GM23338 (cell line): ENCODE results near the gene OR4D2. TPM values are rescaled to one million over a fixed set of nuclear protein-coding genes. Genes with fewer than 3 reads are reported as not detected.

ENCODE experiments used
- ATAC-seq: fragments of 200-7000 bp; cut with Tn5 transposase; 3 replicates; pipeline ENCODE4 v1.9.1; 2020
- DNase-seq: peaks from one replicate; pipeline ENCODE4 v3.0.0-alpha.2; 2015; ENCODE audit warnings: low spot score
- H2AFZ ChIP-seq: fragments of 200-600 bp; sonication (generic); 2 replicates; pipeline ENCODE4 v1.8.0; 2016; ENCODE audit warnings: antibody characterized with exemption, mild to moderate bottlenecking, moderate library complexity
- H3F3A ChIP-seq: fragments of 200-600 bp; sonication (generic); replicated peaks from 2 replicates; pipeline ENCODE4 v1.8.0; 2017; ENCODE audit warnings: antibody characterized with exemption, mixed run types, low read depth
- H3K27ac ChIP-seq: fragments of 200-600 bp; sonication (generic); 2 replicates; pipeline ENCODE4 v1.6.1; 2016; ENCODE audit warnings: low read depth
- H3K27me3 ChIP-seq: fragments of 200-600 bp; sonication (generic); 2 replicates; pipeline ENCODE4 v1.8.0; 2016; ENCODE audit warnings: mild to moderate bottlenecking, mixed run types, moderate library complexity; ENCODE audit not compliant: insufficient read depth
- H3K36me3 ChIP-seq: fragments of 200-600 bp; sonication (generic); 2 replicates; pipeline ENCODE4 v1.8.0; 2016; ENCODE audit warnings: mild to moderate bottlenecking; ENCODE audit not compliant: insufficient read depth
- H3K4me1 ChIP-seq: fragments of 200-600 bp; sonication (generic); 2 replicates; pipeline ENCODE4 v1.8.0; 2016; ENCODE audit warnings: mild to moderate bottlenecking, moderate library complexity; ENCODE audit not compliant: insufficient read depth
- H3K4me2 ChIP-seq: fragments of 200-600 bp; sonication (generic); 2 replicates; pipeline ENCODE4 v1.7.1; 2017; ENCODE audit warnings: mixed run types
- H3K4me3 ChIP-seq: fragments of 200-600 bp; sonication (generic); 2 replicates; pipeline ENCODE4 v1.6.1; 2016; ENCODE audit warnings: mixed run types
- H3K79me2 ChIP-seq: fragments of 200-600 bp; sonication (generic); replicated peaks from 2 replicates; pipeline ENCODE4 v1.8.0; 2017; ENCODE audit warnings: mild to moderate bottlenecking; ENCODE audit not compliant: insufficient read depth
- H3K9me2 ChIP-seq: fragments of 200-600 bp; sonication (generic); 2 replicates; pipeline ENCODE4 v1.8.0; 2017; ENCODE audit not compliant: insufficient read depth
- H4K20me1 ChIP-seq: fragments of 200-600 bp; sonication (generic); replicated peaks from 2 replicates; pipeline ENCODE4 v1.8.0; 2017; ENCODE audit warnings: mild to moderate bottlenecking; ENCODE audit not compliant: insufficient read depth
- H3K27ac Mint-ChIP-seq: 2 replicates; pipeline ENCODE4 v1.8.0; 2020; ENCODE audit warnings: inconsistent platforms, mild to moderate bottlenecking, moderate library complexity, mixed read lengths
- H3K27me3 Mint-ChIP-seq: 3 replicates; pipeline ENCODE4 v1.8.0; 2022; ENCODE audit warnings: low read depth, mild to moderate bottlenecking, moderate library complexity, mixed read lengths, inconsistent platforms; ENCODE audit not compliant: insufficient read depth, poor library complexity
- H3K36me3 Mint-ChIP-seq: 3 replicates; pipeline ENCODE4 v1.8.0; 2021; ENCODE audit warnings: low read depth, mild to moderate bottlenecking, inconsistent platforms, moderate library complexity, mixed read lengths
- H3K4me1 Mint-ChIP-seq: 3 replicates; pipeline ENCODE4 v1.8.0; 2020; ENCODE audit warnings: mild to moderate bottlenecking, inconsistent platforms, mixed read lengths
- H3K4me3 Mint-ChIP-seq: 3 replicates; pipeline ENCODE4 v1.8.0; 2021; ENCODE audit warnings: moderate library complexity, mild to moderate bottlenecking, inconsistent platforms, mixed read lengths
- H3K9me3 Mint-ChIP-seq: 3 replicates; pipeline ENCODE4 v1.8.0; 2020; ENCODE audit warnings: moderate library complexity, mild to moderate bottlenecking, inconsistent platforms, mixed read lengths
- CREB1 ChIP-seq: fragments of 250-450 bp; sonication (Bioruptor Pico); IDR thresholded peaks from 2 replicates; pipeline ENCODE4 v1.5.0; 2020; ENCODE audit warnings: low read depth, mild to moderate bottlenecking, moderate library complexity
- EZH2 ChIP-seq: fragments of 200-600 bp; sonication (generic); IDR thresholded peaks from one replicate; pipeline ENCODE4 v1.8.0; 2017; ENCODE audit warnings: antibody characterized with exemption, mild to moderate bottlenecking, low read depth; ENCODE audit not compliant: unreplicated experiment
- EZH2phosphoT487 ChIP-seq: fragments of 200-600 bp; sonication (generic); IDR thresholded peaks from one replicate; pipeline ENCODE4 v1.8.1; 2018; ENCODE audit warnings: antibody characterized with exemption; ENCODE audit not compliant: unreplicated experiment
- JUNB ChIP-seq: IDR thresholded peaks from one replicate; pipeline ENCODE4 v1.6.1; 2016; ENCODE audit warnings: antibody characterized with exemption; ENCODE audit not compliant: unreplicated experiment
- NANOG ChIP-seq: IDR thresholded peaks from 2 replicates; pipeline ENCODE4 v1.6.1; 2016; ENCODE audit warnings: antibody characterized with exemption, borderline replicate concordance
- POLR2AphosphoS5 ChIP-seq: IDR thresholded peaks from 2 replicates; pipeline ENCODE4 v1.6.1; 2016; ENCODE audit warnings: antibody characterized with exemption, low read depth
- STAT1 ChIP-seq: IDR thresholded peaks from one replicate; pipeline ENCODE4 v1.6.1; 2016; ENCODE audit warnings: antibody characterized with exemption; ENCODE audit not compliant: unreplicated experiment
- ZNF114 ChIP-seq: fragments of 250-450 bp; sonication (Bioruptor Pico); IDR thresholded peaks from 2 replicates; pipeline ENCODE4 v1.5.0; 2020; ENCODE audit warnings: mild to moderate bottlenecking, moderate library complexity
- ZNF331 ChIP-seq: fragments of 250-450 bp; sonication (Bioruptor Pico); IDR thresholded peaks from 2 replicates; pipeline ENCODE4 v1.5.0; 2020; ENCODE audit warnings: low read depth, mild to moderate bottlenecking, moderate library complexity
- polyA plus RNA-seq: library from polyadenylated mRNA; unstranded; fragments of >200 nt; fragmentation: Nextera tagmentation; extraction: Ambion mirVana; gene quantifications from 2 replicates; pipeline ENCODE4 v1.2.1, GENCODE V29; 2016
- total RNA-seq: library from RNA; depleted of rRNA; stranded (reverse); fragments of >200 nt; shearing (Covaris generic); gene quantifications from 2 replicates; pipeline ENCODE4 v1.2.3, GENCODE V29; 2014
- TF ChIP-seq, protein P1 (sequence below): IDR thresholded peaks from 2 replicates; pipeline ENCODE4 v1.6.1; 2016; ENCODE audit warnings: antibody characterized with exemption
- TF ChIP-seq, protein P2 (sequence below): IDR thresholded peaks from one replicate; pipeline ENCODE4 v1.6.1; 2018; ENCODE audit warnings: antibody characterized with exemption; ENCODE audit not compliant: unreplicated experiment
- TF ChIP-seq, protein P3 (sequence below), 2 experiments: fragments of 200-600 bp in 1 of 2; sonication (generic) in 1 of 2; conservative IDR thresholded peaks; 2 replicates each; pipeline versions ENCODE4 v1.5.1 to v1.6.1; 2016 to 2017; ENCODE audit warnings: antibody characterized with exemption in 2 of 2, low read depth in 2 of 2, mild to moderate bottlenecking in 2 of 2, moderate library complexity in 1 of 2
- TF ChIP-seq, protein P4 (sequence below): fragments of 250-450 bp; sonication (Bioruptor Pico); IDR thresholded peaks from 2 replicates; pipeline ENCODE4 v1.5.0; 2020; ENCODE audit warnings: mild to moderate bottlenecking, moderate library complexity

The OR4D2 gene
- total and polyA plus RNA-seq, 2 experiments from 2014 or later = not detected

DNA sequence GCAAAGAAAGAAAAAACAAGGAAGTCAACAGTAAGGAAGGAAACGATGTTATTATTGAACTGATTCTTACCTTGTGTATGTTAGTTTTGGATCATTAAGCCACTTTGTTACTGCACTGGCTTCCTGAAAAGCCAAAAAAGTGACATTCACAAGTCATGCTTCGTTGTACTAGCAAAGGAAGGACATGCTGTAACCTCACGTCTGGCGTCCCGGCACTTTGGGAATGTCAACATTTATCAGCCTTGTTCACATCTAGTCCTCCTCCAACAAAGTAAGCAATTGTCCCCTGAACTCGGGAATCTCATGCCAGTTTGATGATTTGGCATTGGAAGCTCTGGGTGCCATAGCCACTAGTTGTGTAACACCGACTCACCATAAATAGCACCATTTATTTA, 53.0 kb downstream of the OR4D2 start:
- no peak overlapping the region; the same call in 1 of the 2 replicates for H3K27ac Mint-ChIP-seq

More for the DNA sequence above, 53.0 kb downstream of the OR4D2 start:
- Histone ChIP-seq H3K79me2 (no peaks in the 10 kb centered on the region), H3K4me1 (peaks cover 8% of the 10 kb centered on the region), H3K27ac (no peak overlapping the region), H4K20me1 (no peaks in the 10 kb centered on the region), H2AFZ (peak overlapping the region; percentile 98), H3F3A (0 out of 2 replicates have a peak, but pooled peaks cover 3% of the 10 kb centered on the region), H3K9me2 (no peaks in the 10 kb centered on the region), H3K4me3 (peak overlapping the region; percentile 86), H3K27me3 (no peaks in the 10 kb centered on the region; the same call in 1 of the 2 replicates), H3K4me2 (peak overlapping the region; percentile 77), H3K36me3 (no peaks in the 10 kb centered on the region)
- Mint-ChIP-seq H3K4me1 (peaks cover 4% of the 10 kb centered on the region; the same call in 2 of the 3 replicates), H3K4me3 (peak overlapping the region; percentile 97), H3K36me3 (peaks cover 12% of the 10 kb centered on the region), H3K27me3 (peaks cover 7% of the 10 kb centered on the region), H3K9me3 (no peaks in the 10 kb centered on the region)
- ATAC-seq (no peak), DNase-seq (no peak)
- no peak for TF ChIP-seq JUNB
- TF ChIP-seq CREB1 (CRISPR knock-in tag) = no peak
- TF ChIP-seq ZNF331 (CRISPR knock-in tag) = no peak
- TF ChIP-seq EZH2 = no peak
- TF ChIP-seq, protein P1, sequence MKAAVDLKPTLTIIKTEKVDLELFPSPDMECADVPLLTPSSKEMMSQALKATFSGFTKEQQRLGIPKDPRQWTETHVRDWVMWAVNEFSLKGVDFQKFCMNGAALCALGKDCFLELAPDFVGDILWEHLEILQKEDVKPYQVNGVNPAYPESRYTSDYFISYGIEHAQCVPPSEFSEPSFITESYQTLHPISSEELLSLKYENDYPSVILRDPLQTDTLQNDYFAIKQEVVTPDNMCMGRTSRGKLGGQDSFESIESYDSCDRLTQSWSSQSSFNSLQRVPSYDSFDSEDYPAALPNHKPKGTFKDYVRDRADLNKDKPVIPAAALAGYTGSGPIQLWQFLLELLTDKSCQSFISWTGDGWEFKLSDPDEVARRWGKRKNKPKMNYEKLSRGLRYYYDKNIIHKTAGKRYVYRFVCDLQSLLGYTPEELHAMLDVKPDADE = no peak
- no peak for TF ChIP-seq ZNF114 (CRISPR knock-in tag)
- TF ChIP-seq NANOG = no peak
- TF ChIP-seq STAT1 = no peak
- TF ChIP-seq, protein P2, sequence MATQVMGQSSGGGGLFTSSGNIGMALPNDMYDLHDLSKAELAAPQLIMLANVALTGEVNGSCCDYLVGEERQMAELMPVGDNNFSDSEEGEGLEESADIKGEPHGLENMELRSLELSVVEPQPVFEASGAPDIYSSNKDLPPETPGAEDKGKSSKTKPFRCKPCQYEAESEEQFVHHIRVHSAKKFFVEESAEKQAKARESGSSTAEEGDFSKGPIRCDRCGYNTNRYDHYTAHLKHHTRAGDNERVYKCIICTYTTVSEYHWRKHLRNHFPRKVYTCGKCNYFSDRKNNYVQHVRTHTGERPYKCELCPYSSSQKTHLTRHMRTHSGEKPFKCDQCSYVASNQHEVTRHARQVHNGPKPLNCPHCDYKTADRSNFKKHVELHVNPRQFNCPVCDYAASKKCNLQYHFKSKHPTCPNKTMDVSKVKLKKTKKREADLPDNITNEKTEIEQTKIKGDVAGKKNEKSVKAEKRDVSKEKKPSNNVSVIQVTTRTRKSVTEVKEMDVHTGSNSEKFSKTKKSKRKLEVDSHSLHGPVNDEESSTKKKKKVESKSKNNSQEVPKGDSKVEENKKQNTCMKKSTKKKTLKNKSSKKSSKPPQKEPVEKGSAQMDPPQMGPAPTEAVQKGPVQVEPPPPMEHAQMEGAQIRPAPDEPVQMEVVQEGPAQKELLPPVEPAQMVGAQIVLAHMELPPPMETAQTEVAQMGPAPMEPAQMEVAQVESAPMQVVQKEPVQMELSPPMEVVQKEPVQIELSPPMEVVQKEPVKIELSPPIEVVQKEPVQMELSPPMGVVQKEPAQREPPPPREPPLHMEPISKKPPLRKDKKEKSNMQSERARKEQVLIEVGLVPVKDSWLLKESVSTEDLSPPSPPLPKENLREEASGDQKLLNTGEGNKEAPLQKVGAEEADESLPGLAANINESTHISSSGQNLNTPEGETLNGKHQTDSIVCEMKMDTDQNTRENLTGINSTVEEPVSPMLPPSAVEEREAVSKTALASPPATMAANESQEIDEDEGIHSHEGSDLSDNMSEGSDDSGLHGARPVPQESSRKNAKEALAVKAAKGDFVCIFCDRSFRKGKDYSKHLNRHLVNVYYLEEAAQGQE = no peak
- no peak for TF ChIP-seq EZH2phosphoT487
- no peak for TF ChIP-seq POLR2AphosphoS5
- TF ChIP-seq, protein P3, sequence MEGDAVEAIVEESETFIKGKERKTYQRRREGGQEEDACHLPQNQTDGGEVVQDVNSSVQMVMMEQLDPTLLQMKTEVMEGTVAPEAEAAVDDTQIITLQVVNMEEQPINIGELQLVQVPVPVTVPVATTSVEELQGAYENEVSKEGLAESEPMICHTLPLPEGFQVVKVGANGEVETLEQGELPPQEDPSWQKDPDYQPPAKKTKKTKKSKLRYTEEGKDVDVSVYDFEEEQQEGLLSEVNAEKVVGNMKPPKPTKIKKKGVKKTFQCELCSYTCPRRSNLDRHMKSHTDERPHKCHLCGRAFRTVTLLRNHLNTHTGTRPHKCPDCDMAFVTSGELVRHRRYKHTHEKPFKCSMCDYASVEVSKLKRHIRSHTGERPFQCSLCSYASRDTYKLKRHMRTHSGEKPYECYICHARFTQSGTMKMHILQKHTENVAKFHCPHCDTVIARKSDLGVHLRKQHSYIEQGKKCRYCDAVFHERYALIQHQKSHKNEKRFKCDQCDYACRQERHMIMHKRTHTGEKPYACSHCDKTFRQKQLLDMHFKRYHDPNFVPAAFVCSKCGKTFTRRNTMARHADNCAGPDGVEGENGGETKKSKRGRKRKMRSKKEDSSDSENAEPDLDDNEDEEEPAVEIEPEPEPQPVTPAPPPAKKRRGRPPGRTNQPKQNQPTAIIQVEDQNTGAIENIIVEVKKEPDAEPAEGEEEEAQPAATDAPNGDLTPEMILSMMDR (conservative IDR thresholded peaks at IDR 0.05; ENCODE audit: low read depth in 2 of 2) = no peak
- TF ChIP-seq, protein P4, sequence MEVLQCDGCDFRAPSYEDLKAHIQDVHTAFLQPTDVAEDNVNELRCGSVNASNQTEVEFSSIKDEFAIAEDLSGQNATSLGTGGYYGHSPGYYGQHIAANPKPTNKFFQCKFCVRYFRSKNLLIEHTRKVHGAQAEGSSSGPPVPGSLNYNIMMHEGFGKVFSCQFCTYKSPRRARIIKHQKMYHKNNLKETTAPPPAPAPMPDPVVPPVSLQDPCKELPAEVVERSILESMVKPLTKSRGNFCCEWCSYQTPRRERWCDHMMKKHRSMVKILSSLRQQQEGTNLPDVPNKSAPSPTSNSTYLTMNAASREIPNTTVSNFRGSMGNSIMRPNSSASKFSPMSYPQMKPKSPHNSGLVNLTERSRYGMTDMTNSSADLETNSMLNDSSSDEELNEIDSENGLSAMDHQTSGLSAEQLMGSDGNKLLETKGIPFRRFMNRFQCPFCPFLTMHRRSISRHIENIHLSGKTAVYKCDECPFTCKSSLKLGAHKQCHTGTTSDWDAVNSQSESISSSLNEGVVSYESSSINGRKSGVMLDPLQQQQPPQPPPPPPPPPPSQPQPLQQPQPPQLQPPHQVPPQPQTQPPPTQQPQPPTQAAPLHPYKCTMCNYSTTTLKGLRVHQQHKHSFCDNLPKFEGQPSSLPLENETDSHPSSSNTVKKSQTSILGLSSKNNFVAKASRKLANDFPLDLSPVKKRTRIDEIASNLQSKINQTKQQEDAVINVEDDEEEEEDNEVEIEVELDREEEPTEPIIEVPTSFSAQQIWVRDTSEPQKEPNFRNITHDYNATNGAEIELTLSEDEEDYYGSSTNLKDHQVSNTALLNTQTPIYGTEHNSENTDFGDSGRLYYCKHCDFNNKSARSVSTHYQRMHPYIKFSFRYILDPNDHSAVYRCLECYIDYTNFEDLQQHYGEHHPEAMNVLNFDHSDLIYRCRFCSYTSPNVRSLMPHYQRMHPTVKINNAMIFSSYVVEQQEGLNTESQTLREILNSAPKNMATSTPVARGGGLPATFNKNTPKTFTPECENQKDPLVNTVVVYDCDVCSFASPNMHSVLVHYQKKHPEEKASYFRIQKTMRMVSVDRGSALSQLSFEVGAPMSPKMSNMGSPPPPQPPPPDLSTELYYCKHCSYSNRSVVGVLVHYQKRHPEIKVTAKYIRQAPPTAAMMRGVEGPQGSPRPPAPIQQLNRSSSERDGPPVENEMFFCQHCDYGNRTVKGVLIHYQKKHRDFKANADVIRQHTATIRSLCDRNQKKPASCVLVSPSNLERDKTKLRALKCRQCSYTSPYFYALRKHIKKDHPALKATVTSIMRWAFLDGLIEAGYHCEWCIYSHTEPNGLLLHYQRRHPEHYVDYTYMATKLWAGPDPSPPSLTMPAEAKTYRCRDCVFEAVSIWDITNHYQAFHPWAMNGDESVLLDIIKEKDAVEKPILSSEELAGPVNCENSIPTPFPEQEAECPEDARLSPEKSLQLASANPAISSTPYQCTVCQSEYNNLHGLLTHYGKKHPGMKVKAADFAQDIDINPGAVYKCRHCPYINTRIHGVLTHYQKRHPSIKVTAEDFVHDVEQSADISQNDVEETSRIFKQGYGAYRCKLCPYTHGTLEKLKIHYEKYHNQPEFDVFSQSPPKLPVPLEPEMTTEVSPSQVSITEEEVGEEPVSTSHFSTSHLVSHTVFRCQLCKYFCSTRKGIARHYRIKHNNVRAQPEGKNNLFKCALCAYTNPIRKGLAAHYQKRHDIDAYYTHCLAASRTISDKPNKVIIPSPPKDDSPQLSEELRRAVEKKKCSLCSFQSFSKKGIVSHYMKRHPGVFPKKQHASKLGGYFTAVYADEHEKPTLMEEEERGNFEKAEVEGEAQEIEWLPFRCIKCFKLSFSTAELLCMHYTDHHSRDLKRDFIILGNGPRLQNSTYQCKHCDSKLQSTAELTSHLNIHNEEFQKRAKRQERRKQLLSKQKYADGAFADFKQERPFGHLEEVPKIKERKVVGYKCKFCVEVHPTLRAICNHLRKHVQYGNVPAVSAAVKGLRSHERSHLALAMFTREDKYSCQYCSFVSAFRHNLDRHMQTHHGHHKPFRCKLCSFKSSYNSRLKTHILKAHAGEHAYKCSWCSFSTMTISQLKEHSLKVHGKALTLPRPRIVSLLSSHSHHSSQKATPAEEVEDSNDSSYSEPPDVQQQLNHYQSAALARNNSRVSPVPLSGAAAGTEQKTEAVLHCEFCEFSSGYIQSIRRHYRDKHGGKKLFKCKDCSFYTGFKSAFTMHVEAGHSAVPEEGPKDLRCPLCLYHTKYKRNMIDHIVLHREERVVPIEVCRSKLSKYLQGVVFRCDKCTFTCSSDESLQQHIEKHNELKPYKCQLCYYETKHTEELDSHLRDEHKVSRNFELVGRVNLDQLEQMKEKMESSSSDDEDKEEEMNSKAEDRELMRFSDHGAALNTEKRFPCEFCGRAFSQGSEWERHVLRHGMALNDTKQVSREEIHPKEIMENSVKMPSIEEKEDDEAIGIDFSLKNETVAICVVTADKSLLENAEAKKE = no peak
